Stimulated activated CD8-positive, alpha-beta memory T cell treated with anti-CD3 and anti-CD28 coated beads, Interleukin-12 subunit alpha, Interleukin-12 subunit beta, amount 100 ng/mL, for 1 hour (primary cell): ENCODE results near the gene DNAH17.

Experiments
- DNase-seq: peaks from one replicate; pipeline ENCODE4 v3.0.0-alpha.2; 2020; ENCODE audit warnings: low read depth

DNAH17 gene

DNA sequence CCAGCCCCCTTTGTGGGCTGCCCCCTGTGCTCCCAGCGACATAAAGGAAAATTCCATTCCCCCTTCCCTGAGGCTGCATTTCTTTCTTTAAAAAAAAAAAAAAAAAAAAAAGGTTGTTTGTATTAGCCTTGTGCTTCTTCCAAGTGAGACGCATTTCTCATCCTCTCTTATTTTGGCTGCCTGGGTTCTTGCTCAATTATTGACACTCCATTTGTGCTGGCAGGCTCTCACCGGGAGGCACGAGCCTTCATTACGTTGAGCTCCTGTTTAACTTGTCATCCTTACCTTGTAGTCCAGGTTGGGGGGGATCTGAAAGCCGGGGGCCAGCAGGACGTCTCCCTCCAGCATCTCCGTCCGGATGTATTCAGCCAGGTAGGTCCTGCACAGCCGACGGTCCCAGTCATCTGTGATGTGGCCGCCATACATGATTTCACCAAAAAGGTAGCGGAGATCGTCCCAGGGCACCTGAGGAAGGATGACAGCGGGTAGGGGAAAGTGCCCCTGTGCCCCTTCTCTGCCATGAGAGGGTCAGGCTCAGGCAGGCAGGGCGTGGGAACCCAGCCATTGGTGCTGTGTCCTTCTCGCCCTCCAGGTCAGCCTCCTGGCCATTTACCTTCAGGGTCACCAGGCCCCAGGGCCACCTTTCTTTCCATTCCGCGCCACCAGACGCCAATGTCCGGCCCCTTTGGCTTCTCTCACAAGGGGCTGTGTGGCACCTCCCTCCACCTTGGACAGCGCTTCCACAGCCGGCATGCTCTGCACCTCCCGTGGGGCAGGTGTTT is 148.2 kb downstream of the DNAH17 start:
- DNase-seq = no peak

DNA sequence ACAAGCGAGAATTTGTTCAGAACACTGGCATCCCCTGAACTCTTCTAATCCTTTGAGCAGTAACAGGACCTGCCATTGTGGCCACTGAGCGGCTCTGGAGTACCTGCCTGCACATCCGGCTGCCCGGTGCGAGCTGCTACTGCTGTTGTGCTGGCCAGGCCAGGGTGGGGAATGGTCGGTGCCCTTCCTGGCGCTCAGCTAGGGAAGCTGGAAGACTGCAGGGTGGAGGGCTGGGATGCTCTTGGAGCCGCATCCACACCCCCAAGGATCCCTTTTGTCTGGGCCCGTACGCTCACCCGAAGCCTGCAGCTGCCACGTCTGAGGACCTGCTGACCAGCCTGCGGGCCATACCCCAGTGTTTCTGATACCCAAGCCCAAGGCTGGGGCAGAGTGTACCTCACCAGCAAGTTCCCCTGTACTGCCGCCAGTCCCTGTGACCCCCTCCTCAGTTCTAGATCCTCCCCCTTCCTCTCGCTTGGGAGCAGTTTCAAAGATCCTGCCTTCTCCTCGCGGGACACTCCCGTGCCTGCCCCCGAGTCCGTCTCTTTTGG is 149.1 kb downstream of the DNAH17 start:
- DNase-seq = no peak

DNA sequence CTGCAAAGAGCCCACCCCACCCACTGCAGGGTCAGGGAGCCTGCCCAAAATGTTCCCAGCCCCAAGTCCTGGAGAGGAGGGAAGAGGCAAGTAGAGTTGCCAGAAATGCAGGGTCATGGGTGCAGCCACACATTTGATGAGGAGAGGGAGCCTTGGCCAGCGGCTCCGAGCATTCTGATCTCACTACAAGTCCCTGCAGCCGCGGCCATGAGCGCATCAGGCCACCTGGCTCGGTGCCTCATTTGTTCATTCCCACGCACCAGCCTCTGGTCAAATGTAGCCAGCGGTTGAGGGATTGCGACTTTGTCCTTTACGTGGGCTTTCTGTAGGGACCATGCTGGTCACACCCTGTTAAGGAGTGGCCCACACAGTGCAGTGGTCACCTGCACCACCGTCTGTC is 150.1 kb downstream of the DNAH17 start:
- DNase-seq = no peak

DNA sequence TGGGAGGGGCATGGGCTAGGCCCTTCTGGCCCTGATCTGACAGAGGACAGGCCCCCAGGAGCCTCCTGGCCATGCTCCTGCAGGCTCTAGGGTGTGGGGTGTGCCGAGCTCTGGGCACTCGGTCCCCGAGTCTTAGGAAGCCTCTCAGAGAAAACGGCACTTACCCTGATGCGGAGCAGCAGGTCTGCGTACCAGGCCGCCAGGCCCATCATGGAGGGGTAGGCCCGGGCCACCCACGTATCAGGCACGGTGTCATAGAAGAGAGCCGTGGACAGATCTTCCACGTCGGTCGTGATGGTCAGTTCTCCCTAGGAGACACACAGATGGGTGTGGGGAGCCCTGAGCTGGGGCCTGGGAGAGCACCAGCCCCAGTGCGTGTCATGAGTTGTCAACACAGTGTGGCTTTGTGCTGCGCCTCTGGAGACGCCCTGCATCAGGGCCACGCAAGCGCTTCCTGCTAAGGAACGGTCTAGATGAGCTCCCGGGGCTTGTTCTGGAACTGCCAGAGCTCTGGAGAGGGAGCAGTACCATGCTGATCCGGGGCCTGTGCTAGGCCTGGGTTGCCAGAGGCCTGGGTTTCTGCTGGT is 150.8 kb downstream of the DNAH17 start:
- DNase-seq = no peak

DNA sequence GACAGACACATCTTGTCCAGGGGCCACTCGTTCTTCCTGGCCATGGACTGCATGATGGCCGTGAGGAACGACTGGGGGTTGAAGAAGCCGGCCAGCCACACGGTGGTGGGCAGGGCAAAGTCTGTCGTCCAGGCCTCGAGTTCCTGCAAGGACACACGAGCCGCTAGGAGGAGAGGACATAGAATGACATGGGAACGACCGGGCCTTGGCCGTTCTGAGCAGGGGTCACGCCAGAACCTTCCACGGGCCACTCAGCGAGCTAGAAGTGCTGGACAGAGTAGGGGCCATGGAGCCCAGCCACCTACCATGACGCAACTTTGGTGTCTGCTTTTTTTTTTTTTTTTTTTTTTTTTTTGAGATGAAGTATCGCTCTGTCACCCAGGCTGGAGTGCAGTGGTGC is 151.8 kb downstream of the DNAH17 start:
- no peak for DNase-seq

DNA sequence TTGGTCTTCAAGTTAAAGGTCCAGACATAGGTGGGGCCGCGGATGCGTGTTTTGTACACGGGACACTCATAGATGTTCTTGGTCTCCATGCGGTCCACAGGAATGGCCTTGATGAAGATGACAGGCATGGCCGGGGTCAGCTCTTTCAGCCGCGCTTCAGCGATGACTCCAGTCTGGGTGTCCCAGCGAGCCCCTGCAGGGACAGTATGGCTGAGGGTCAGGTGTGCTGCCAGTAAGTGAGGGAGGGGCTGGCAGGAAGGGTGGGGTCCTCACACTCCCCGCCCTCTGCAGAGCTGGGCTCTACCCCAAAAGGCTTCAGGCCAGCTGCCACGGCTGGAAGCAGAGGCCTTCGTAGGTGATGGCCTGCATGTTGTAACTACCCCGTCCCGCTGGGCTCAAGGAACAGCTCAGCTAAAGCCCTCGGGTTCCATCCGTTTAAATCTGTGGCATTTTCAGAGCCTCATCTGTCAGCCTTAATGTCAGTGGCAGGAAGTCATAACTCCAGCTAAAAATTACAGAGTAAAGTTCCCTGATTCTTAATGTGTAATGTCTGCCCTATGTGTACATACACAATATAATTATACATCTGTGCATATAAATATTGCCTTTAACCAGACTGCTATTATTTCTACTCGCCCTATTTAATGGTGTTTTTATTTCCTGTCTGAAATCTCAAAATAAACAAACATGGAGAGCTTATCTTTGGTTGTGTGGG is 153.1 kb downstream of the DNAH17 start:
- no peak for DNase-seq

DNA sequence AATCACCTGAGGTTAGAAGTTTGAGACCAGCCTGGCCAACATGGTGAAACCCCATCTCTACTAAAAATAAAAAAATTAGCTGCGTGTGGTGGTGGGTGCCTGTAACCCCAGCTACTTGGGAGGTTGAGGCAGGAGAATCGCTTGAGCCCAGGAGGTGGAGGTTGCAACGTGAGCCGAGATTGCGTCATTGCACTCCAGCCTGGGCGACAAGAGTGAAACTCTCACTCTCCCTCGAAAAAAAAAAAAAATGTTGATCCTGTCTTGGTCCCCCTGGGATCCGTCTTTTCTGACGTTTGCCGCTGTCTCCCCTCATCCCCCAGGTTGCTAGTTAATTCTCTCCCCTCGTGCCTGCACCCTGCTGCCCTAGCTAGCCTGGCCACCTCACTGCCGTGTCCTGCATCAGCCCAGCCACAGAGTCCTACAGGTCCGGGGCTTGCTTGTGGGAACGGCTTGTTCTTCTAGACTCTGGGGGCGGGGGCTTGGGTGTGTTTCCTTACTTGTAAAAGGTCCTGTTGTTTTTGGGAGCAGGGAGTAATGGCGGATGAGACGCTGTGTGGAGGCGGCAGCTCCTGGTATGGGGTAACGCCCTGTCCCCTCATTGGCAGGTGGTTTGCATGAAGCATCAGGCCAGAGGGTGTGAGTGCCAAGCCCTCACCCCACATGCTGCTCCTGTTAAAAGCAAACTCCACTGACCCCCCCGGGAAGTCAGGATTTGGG is 154.2 kb downstream of the DNAH17 start:
- DNase-seq = no peak

DNA sequence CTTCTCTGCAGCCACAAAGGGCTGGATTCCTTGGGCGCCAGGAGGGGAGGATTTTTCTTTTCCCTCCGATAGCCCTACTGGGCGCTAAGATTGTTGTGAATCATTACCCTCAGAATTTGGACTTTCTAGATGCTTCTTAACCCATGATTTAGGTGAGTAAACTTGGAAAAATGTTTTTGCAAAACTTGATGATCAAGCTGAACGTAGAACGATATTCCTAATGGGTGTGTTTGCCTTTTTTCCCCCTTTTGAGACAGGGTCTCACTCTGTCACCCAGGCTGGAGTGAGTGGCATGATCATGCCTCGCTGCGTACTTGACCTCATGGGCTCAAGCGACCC is 155.0 kb downstream of the DNAH17 start:
- no peak for DNase-seq

DNA sequence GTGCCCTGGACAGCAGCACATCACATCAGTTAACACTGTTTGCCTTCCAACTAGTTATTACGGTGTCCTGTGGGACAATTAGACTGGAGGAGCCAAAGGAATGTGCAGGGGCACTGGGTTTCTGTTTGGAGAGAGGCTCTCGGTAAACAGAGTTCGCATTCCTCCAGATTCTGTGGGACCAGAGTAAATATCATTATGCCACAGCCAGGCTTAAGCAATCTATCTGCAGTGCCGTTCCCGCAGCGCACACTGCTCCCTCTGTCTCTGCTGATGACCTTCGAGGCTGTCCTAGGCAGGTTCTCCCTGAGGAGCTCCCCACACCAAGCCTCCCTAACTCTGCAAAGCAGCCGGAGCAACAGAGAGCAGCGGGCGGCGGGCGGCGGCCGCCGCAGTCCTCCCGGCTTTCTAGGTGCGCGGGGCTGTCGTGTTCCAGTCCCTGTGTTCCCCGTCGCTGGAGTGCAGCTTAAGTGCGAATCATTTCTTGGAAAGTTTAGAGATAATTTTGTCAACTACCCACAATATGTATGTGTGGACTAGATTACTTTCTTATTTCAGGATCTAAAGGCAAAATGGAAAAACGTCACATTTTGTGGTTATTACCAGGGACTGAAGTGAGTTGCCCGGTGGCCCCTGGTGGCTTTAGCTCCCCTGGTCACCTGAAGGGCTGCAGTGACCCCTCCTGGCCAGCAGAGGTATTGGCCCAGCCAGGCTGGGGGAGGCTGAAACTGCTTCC is 155.5 kb downstream of the DNAH17 start:
- DNase-seq = peak; percentile 58

DNA sequence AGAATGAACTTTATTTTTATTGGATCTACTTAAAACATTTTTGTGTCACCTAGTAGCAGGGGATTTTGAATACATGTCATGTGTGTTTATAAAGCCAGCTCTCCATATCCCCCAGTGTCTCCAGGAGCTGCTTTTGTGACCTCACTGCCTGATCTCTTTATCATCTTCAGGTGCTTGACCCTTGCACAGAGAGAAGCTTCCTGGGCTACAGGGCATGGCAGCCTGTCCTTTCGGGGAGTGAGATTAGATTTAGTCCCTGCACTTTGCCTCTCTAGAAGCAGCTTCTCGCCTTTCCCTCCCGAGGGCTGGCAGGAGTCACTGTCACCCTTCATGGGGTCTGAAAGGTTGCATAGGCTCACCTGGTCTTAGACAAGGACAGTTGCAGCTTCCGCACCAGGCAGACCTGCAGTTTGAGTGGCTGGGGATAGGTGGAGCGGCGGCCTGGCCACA is 156.1 kb downstream of the DNAH17 start:
- DNase-seq = no peak

DNA sequence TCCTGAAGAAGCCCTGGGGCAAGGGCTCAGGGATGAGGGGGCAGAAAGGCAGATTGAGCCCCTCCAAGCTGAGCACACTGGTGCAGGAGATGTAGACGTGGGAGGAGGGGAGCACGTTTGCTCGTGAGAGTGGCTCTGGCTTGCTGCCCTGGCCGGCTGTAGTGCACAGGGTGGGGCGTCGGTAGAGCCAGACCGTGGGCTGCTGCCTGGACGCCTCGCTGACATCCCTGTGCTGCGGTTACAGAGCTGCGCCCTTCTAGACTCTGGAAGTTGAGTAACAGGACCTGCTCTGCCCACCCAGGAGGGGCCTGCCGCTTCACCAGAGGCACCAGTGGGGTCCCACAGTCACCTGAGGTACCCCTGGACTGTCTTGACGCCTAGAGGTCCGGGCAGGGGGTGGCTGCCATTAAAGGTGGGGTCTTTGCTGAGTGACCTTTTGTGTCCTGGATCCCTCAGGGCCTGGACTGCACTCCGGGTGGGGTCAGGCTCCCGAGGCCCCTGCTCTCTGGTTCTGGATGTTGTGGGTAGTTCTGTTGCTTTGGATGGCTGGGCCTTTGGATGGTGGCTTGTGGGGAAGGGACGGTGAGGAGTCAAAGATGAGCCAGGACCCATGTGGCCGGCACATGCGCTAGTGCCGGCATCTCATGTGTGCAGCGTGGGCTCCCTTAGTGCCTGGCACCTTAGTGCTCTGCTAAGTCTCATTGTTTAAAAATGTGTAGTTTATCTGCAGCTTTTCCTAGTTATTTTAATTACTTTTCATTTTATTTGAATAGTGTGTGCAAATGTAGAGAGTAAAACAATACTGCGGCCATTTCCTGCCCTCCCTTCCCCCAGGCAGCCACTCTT is 157.0 kb downstream of the DNAH17 start:
- no peak for DNase-seq

DNA sequence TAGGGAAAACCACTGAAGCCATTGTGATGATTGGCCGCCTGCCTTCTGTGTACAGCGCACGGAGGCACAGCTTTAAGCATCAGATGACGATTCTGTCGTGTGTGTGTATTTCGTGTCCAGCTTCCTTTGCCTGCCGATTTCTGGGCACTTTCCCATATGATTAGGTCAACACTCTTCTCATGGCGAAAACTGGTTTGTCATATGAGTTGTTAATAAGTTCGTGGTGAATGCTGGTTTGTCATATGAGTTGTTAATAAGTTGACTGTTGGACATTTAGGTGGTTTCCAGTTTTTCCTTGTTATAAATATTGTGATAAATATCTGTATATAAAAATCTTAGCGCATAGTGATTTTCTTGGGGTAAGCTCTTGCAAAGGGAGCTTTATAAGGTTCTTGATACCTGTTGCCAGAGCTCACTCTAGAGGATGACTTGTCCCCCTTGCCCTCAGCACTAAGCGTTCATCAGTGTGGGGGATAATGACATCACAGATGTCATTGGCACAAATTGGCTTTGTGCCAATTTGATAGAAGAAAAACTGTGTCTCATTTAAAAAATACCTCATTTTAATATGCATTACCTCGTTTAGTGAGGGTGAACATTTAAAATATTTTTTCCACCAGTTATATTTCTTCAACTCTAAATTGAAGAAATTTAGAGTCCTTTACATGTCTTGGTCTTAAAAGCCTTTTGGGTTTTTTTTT is 158.7 kb downstream of the DNAH17 start:
- DNase-seq = no peak

DNA sequence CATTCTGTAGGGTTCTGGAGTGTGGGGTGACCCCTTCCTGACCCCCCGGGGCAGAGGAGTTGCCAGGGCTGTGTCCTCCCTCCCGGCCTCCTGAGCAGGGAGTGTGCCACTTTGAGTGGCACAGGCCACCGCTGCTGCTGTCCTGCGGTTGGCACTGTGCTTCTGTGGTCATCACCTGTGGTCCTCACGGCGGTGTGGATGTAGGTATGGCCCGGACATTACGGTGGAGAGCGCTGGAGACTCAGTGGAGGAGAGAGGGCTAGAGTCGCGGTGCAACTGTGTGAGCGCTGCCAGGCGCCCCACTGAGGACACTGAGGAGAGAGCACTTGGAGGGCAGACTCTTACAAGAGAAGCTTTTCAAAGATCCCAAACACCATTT is 159.7 kb downstream of the DNAH17 start:
- no peak for DNase-seq

DNA sequence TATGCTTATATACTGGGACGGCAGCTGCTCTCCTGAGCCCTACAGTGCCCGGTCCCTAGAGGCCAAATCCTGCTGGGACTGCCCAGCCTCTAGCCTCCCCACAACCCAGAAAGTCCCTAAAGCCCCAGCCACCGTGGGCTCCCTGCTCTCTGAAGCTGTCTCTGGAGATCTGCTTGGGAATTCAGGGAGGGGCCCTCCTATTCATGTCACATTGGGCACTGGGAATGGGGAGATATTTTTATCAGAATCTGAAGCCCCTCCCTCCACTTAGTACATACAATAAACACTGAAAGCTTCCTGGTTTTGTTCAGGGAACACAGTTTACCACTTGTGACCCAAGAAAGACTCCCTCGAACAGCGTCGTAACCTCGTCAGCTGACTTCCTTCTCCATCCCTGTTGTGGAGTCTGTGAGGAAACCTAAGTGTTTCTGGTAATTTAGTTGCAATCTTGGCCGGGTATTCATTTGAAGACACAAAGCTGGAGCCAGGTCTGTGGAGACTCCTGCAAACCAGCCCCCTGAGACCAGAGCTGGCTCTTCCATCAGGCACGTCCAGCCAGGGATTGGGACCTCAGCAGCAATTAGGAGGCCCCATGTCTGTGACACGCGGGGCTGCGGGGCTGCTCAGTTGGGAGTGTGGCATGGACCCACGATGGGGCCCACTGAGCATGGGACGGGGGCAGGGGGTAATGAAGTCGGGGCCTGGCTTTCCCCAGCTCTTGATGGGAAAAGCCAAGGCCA is 160.2 kb downstream of the DNAH17 start:
- no peak for DNase-seq

DNA sequence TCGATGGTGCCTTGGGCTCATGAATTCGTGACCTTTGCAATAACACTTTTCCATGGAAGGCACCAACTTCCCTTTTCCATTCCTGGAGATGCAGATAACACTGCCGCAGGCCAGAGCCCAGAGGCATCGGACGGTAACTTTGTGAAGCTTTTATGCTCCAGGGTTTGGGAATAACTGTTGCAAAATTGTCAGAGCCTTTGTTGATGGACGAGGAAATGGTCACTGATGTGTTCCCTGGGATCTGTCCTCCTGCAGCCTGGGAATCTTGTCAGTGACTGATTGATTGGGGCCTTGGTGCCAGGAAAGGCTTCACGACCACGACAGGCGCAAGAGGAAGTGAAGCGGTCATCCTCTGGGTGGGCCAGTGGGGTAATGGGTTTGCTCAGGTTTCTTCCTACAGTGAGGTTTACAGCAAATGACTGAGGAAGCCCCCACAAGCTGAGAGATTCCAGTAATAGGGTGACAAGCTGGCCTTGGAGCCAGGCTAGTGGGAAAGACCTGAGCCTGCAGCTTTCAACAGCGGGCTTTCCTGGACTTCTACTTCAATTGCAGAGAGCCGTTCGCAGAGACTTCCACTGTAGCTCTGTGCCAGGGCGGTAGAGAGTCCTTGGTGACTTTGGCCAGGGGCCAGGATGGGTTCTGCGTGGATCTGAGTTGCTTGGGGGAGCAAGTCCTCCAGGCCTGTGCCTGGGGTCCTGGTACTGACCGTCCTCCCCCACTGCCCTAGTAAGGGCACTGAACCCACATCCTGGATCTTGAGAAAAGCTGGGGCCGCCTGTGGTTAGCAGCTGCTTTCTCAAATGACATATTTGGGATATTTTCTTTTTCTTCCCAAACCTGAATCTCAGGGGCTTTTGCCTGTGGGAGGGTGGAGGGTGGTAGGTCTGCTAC is 161.1 kb downstream of the DNAH17 start:
- no peak for DNase-seq

DNA sequence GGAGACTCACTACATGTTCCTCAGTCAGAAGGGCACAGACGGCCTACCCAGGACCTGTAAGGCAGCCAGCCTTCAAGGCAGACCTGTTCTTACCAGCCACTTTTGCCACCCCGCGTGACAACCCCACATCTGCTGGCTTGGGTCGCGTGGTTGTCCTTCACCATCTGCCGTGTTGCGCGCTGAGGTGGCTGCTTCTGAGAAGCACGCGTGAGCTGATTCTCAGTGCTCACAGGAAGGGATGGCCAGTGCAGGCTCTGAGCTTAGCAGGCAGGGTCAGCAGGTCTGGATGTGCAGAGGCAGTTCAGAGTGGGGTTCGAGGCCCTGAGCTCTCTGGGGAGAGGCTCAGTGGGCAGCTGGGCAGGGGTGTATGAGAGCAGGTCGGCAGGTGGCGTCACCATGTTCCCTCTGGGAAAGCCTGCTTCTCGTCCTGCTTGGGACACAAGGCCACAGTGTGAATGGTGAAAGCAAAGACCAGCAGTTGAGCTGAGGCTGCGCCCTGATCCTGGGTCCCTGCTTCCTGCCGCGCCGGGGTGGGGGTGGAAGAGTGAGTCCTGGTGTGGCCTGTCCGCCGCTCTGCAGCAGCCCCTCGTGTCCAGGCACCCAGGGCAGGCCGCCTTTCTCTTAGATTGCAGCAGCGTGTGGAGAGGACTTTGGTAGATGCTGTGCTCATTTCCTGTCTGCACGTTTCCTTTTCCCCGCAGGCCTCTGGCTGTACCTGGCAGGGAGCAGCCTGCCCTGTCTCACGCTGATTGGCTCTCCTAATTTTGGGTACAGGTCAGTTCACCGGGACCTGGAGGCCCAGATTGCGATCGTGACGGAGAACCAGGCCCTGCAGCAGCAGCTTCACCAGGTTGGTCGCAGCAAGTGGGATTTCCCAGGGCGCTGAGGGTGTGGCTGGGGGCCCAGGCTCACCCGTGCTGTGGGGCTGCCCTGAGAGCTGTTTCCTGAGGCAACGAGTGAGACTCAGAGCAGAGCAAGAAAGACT is 162.7 kb downstream of the DNAH17 start:
- peak; percentile 3 for DNase-seq

DNA sequence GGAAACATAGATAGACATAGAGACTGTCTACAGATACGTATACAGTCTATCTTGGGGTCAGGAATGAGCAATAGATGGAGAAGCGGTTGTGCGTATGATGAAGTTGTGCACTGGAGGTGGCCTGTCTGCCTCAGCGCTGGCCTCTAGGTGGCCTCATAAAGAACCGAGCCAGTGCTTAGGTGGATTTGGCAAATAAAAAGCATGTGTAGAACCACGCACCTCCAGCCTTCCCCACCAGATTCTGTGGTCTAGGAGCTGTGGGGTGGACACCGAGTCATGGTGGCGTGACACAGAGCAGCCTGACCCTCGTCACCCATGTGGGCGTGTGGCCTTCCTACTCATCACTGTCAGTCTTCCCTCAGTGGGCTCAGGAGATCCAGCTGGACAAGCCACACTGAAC is 164.8 kb downstream of the DNAH17 start:
- no peak for DNase-seq
